ENCODE data around the gene XPA.
"Not testable (repeated sequence)": the region's sequence is repeated elsewhere in the genome, so short reads cannot be mapped to it uniquely, and the experiment has no call there.

XPA gene

GRCh38 chr9:97696803-97697601 is at the start of gene XPA:
Gene XPA (minus strand): TSS chr9:97697340. CDS start chr9:97697292, 48 bp downstream.
- DNase-seq (ENCODE audit: low read depth in 2 of 2): peak; percentile 94 to 97

GRCh38 chr9:97744710-97745708 is 47.9 kb upstream of the XPA start:
- DNase-seq (ENCODE audit: low read depth in 2 of 2): no peak

GRCh38 chr9:97744025-97744424 is 46.9 kb upstream of the XPA start:
- not testable (repeated sequence) for DNase-seq (ENCODE audit: low read depth in 2 of 2)

- no peak for DNase-seq (ENCODE audit: low read depth in 2 of 2)
These were observed 45.4 kb upstream of the XPA start for GRCh38 chr9:97742545-97742944.

- DNase-seq (ENCODE audit: low read depth in 2 of 2): no peak
These were observed 44.8 kb upstream of the XPA start for GRCh38 chr9:97741947-97742346.

GRCh38 chr9:97740848-97741821 is 44.0 kb upstream of the XPA start:
- no peak for DNase-seq (ENCODE audit: low read depth in 2 of 2)

- no peak for DNase-seq (ENCODE audit: low read depth in 2 of 2)
These were observed 40.3 kb upstream of the XPA start for GRCh38 chr9:97737429-97737828.

- no peak for DNase-seq (ENCODE audit: low read depth in 2 of 2)
These were observed 38.0 kb upstream of the XPA start for GRCh38 chr9:97735070-97735600.

GRCh38 chr9:97726716-97727115 is 29.6 kb upstream of the XPA start:
- no peak for DNase-seq (ENCODE audit: low read depth in 2 of 2)

- DNase-seq (ENCODE audit: low read depth in 2 of 2): no peak
These were observed 26.7 kb upstream of the XPA start for GRCh38 chr9:97723819-97724218.

- DNase-seq (ENCODE audit: low read depth in 2 of 2): no peak
These were observed 25.2 kb upstream of the XPA start for GRCh38 chr9:97722331-97722730.

- no peak for DNase-seq (ENCODE audit: low read depth in 2 of 2)
These were observed 24.3 kb upstream of the XPA start for GRCh38 chr9:97721396-97721795.

GRCh38 chr9:97717866-97718265 is 20.7 kb upstream of the XPA start:
- no peak for DNase-seq (ENCODE audit: low read depth in 2 of 2)

GRCh38 chr9:97714435-97714834 is 17.3 kb upstream of the XPA start:
- no peak for DNase-seq (ENCODE audit: low read depth in 2 of 2)

GRCh38 chr9:97711223-97711626 is 14.1 kb upstream of the XPA start:
- no peak for DNase-seq (ENCODE audit: low read depth in 2 of 2)

- DNase-seq (ENCODE audit: low read depth in 2 of 2): peak; percentile 16 to 18
These were observed 13.4 kb upstream of the XPA start for GRCh38 chr9:97710356-97711222.

- DNase-seq (ENCODE audit: low read depth in 2 of 2): no peak
These were observed 9.1 kb upstream of the XPA start for GRCh38 chr9:97706246-97706645.

GRCh38 chr9:97705354-97705950 is 8.3 kb upstream of the XPA start:
- DNase-seq (ENCODE audit: low read depth in 2 of 2): no peak

GRCh38 chr9:97704851-97705250 is 7.7 kb upstream of the XPA start:
- no peak for DNase-seq (ENCODE audit: low read depth in 2 of 2)

GRCh38 chr9:97704345-97704677 is 7.2 kb upstream of the XPA start:
- no peak for DNase-seq (ENCODE audit: low read depth in 2 of 2)

All from activated CD8-positive, alpha-beta memory T cell treated with anti-CD3 and anti-CD28 coated beads for 4 hours (primary cell).